Thymus (tissue), 11 donors: ENCODE measurements around the gene PELI2. TPM values are rescaled to one million over a fixed set of nuclear protein-coding genes. Genes with fewer than 3 reads are reported as not detected.

Experiments
- DNase-seq, 9 donors: peaks; one replicate each; pipeline ENCODE4 v3.0.0-alpha.2; 2013; ENCODE audit warnings: low spot score in 9 of 9, low read depth in 6 of 9, missing footprints in 1 of 9
- H3K27ac ChIP-seq, 2 donors: one replicate each; pipeline ENCODE4 v1.5.1; 2013; ENCODE audit warnings: control low read depth in 1 of 2, low read depth in 1 of 2, low read length in 1 of 2, mild to moderate bottlenecking in 1 of 2, moderate library complexity in 1 of 2
- H3K27me3 ChIP-seq, 2 donors: one replicate each; pipeline ENCODE4 v1.5.1; 2013; ENCODE audit warnings: low read length in 1 of 2; ENCODE audit not compliant: control insufficient read depth in 2 of 2, insufficient read depth in 1 of 2
- H3K36me3 ChIP-seq, 2 donors: one replicate each; pipeline ENCODE4 v1.5.1; 2013; ENCODE audit warnings: low read length in 1 of 2, mild to moderate bottlenecking in 1 of 2, moderate library complexity in 1 of 2; ENCODE audit not compliant: control insufficient read depth in 2 of 2, insufficient read depth in 2 of 2
- H3K4me1 ChIP-seq, 2 donors: one replicate each; pipeline ENCODE4 v1.5.1; 2013; ENCODE audit warnings: low read length in 2 of 2; ENCODE audit not compliant: control insufficient read depth in 2 of 2, insufficient read depth in 2 of 2
- H3K4me3 ChIP-seq, 2 donors: one replicate each; pipeline ENCODE4 v1.5.1; 2013; ENCODE audit warnings: low read length in 2 of 2, control low read depth in 1 of 2, mild to moderate bottlenecking in 1 of 2
- H3K9me3 ChIP-seq, 2 donors: one replicate each; pipeline ENCODE4 v1.5.1; 2013; ENCODE audit warnings: low read length in 1 of 2, mild to moderate bottlenecking in 1 of 2; ENCODE audit not compliant: control insufficient read depth in 2 of 2, insufficient read depth in 1 of 2
- WGBS: extraction: QIAGEN DNeasy Blood & Tissue Kit; methylation state at CpG from one replicate; pipeline ENCODE4 v1.1.7; 2013; 5-methylcytosine and 5-hydroxymethylcytosine counted together
- polyA plus RNA-seq: library from polyadenylated mRNA; stranded (reverse); fragments of 200-250 nt; gene quantifications from one replicate; pipeline ENCODE4 v1.2.3, GENCODE V29; 2013
- total RNA-seq: library from RNA; stranded (reverse); fragments of 120-200 nt; gene quantifications from one replicate; pipeline ENCODE4 v1.2.4, GENCODE V29; 2013
- donor health status: healthy.

Gene PELI2
- total and polyA plus RNA-seq, 2 donors = 8.6 to 21.1 TPM

DNA sequence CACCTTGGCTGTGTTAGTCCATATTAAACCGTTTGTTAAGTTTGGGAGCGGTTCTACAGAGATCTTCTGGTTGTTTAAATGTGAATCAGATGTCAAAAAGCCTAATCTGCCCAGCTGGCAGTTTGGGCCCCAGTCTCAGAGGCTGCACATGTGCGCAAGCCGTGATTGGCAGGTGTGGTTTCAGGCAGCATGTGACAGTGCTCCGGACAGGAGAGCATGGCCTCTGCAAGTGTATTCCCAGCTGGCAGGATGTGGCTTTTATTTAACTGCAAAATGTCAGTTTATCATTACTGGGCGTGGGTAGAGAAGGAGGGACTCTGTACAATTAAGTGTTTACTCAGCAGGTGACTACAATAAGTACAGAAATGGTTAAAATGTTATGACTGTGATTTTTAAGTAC, 77.5 kb downstream of the PELI2 start:
- peak; percentile 51 to 91 (median 72) for DNase-seq
- H3K27me3 ChIP-seq = no peaks in the 10 kb centered on the region
- peak overlapping the region; percentile 1 to 3 for H3K4me3 ChIP-seq
- H3K36me3 ChIP-seq = peaks cover 0 to 6% of the 10 kb centered on the region in 2 donors
- 4% methylated on average over 6 of the region's 6 CpGs for WGBS
- H3K27ac ChIP-seq = peak overlapping the region; percentile 83 to 96
- no peaks in the 10 kb centered on the region for H3K9me3 ChIP-seq
- H3K4me1 ChIP-seq = peaks cover 31 to 44% of the 10 kb centered on the region in 2 donors

DNA sequence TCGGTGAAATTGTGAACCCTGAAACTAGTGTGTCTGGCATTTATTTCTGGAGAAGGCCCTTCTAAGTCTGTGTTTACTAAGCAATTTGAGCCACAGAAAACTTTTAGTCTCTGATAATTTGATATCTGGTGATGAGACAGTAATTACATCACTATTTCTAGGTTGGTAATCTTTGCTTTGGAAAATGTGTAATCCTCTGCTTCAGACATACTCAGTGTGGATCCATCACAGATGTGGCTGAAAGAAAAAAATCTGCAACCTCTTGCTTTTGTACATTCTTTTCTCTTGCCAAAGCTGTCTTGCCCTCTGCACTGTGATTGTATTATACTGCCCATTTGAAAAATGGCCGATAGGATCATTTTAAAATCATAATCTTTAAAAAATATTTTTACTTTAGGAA, 78.1 kb downstream of the PELI2 start:
- H3K9me3 ChIP-seq = no peaks in the 10 kb centered on the region
- no peak for DNase-seq
- peaks cover 30 to 41% of the 10 kb centered on the region in 2 donors for H3K4me1 ChIP-seq
- H3K27me3 ChIP-seq = no peaks in the 10 kb centered on the region
- H3K36me3 ChIP-seq = peaks cover 0 to 9% of the 10 kb centered on the region in 2 donors
- H3K4me3 ChIP-seq = peak overlapping the region in 1 of 2 donors; percentile 1
- peak overlapping the region; percentile 36 to 96 for H3K27ac ChIP-seq
- 53% methylated on average over 2 of the region's 2 CpGs for WGBS

DNA sequence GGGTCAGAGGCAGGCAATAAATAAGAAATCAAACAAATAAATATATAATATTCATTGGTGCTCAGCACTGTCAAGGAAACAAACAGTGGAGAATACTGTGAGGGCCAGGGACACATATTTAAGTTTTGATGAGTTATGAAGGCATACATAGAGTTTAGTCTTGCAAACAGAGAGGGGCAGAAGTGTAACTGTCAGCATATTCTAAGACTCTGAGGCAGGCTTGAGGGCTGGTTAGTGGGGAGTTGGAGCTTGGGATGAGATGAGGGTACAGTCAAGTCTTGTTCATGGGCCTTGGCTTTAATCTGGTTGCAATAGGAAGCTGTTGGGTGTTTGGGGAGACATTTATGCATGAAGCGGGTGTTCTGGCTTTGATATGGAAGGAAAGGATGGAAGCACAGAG, 78.9 kb downstream of the PELI2 start:
- H3K4me1 ChIP-seq = peaks cover 28 to 38% of the 10 kb centered on the region in 2 donors
- H3K36me3 ChIP-seq = peaks cover 0 to 9% of the 10 kb centered on the region in 2 donors
- H3K9me3 ChIP-seq = no peaks in the 10 kb centered on the region
- no peaks in the 10 kb centered on the region for H3K27me3 ChIP-seq
- no peak for DNase-seq
- 94% methylated on average over 1 of the region's 1 CpG for WGBS
- H3K4me3 ChIP-seq = no peak overlapping the region
- peak overlapping the region in 1 of 2 donors; percentile 42 for H3K27ac ChIP-seq

DNA sequence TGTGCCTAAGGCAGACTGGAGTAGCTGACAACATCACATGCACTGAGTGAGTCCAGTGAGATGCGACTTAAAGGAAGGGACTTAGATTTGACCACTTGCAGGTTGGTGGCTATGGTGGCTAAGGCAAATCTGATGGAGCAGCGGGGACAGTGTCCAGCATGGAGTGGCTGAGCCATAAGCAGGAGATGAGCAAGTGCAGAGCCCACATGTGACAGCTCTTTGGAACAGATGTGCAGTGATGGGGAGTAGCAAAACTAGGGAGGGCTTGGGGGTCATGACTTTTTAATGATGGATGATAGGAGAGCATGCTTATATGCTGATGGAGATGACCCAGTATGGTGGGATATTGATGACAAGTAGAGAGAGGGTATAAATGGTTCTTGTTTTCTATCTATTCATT, 80.2 kb downstream of the PELI2 start:
- H3K9me3 ChIP-seq = no peaks in the 10 kb centered on the region
- H3K27me3 ChIP-seq = no peaks in the 10 kb centered on the region
- H3K4me1 ChIP-seq = peaks cover 23 to 33% of the 10 kb centered on the region in 2 donors
- H3K36me3 ChIP-seq = peaks cover 0 to 9% of the 10 kb centered on the region in 2 donors
- H3K27ac ChIP-seq = no peak overlapping the region
- DNase-seq = no peak
- WGBS = 96% methylated on average over 2 of the region's 2 CpGs
- no peak overlapping the region for H3K4me3 ChIP-seq

DNA sequence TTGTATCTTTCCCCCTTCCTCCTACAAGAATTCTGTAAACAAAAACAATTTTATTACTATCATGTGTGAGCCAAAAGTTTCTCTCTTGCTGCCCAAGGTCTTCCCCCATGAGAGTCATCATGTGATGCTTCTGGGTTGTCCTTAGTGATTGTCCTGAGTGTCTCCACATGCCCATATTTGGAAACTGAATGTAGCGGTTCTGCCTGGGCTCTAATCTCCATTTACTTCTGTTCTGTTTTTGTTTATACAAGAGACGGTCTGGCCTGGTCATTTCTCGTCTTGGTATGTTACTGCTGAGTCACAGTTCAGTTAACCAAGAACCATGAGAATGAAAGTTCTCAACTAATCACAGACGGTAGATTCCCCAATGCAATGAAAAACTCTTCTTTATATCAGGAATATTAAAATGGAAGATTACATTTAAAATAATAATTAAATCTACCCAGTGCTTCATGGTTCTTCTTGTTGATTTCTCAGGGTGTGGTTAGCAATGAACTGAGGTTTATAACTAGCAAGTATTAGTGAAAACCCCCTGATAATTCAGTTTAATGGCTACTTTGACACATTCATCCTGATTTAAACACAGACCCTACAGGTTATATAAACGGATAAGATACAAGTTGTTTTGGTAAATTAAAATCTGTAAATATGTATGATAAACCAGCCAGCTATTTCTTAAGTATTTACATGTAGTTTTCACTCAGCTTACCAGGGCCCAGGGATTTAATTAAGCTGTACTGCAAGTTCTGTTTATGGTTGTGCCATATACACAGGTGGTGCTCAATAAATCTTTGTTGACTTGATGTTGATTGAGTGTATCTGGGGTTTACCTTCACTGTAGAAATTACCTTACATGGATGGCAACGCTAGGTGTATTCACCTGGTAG, 81.1 kb downstream of the PELI2 start:
- DNase-seq = no peak

DNA sequence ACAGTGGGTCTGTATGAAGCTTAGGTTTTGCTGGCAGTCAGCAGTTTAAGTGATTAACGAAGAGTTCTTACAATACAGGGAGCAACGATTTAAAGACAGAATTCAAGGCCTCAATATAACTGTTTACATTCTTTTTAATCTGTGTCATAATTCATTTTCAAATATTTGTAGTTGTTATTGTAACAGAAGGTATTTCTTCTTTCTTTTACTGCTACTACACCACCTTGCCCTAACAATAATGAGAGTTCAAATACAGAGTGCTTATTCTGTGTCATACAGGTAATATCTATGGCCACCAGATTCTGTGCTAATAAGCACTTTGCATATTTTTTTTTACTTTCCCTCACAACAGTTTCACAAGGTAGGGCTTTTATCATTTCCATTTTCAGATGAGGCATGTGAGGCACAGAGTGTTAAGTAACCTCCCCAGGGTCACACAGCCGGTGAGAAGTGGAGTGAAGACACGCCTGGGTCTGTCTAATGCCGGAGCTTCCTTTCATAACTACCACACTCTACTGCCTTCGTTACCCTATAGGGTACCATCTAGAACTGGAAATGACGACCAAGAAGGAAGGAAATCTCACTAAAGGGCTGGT, 81.9 kb downstream of the PELI2 start:
- no peak overlapping the region for H3K27ac ChIP-seq
- H3K27me3 ChIP-seq = no peaks in the 10 kb centered on the region
- no peak overlapping the region for H3K4me3 ChIP-seq
- peaks cover 0 to 9% of the 10 kb centered on the region in 2 donors for H3K36me3 ChIP-seq
- H3K4me1 ChIP-seq = peaks cover 13 to 22% of the 10 kb centered on the region in 2 donors
- H3K9me3 ChIP-seq = no peaks in the 10 kb centered on the region
- WGBS = 97% methylated on average over 7 of the region's 7 CpGs
- DNase-seq = no peak

More for the DNA sequence above, 81.1 kb downstream of the PELI2 start:
- H3K36me3 ChIP-seq = peaks cover 0 to 9% of the 10 kb centered on the region in 2 donors
- H3K4me1 ChIP-seq = peaks cover 20 to 26% of the 10 kb centered on the region in 2 donors
- H3K4me3 ChIP-seq = no peak overlapping the region
- 92% methylated on average over 6 of the region's 6 CpGs for WGBS
- H3K27me3 ChIP-seq = no peaks in the 10 kb centered on the region
- no peak overlapping the region for H3K27ac ChIP-seq
- H3K9me3 ChIP-seq = no peaks in the 10 kb centered on the region

DNA sequence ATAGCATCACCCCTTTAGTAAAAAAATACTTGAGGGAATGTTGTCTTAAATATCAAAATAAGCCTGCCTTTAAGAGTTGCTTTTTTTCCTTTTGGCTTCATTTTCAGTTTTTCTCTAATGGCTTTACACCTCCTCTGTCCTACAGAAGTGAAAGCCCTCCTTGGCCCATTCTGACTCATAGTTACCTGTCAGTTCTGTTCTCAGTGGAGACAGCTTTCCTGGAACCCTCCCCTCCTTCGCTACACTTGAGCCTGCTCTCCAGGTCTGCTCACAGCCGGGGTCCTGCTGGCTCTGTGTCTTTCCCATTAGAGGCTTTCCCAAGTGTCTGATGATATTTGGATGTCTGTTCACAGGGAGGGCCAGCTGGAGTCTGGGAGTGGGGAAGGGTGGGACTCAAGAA, 84.0 kb downstream of the PELI2 start:
- no peak overlapping the region for H3K27ac ChIP-seq
- 92% methylated on average over 2 of the region's 2 CpGs for WGBS
- H3K4me3 ChIP-seq = no peak overlapping the region

DNA sequence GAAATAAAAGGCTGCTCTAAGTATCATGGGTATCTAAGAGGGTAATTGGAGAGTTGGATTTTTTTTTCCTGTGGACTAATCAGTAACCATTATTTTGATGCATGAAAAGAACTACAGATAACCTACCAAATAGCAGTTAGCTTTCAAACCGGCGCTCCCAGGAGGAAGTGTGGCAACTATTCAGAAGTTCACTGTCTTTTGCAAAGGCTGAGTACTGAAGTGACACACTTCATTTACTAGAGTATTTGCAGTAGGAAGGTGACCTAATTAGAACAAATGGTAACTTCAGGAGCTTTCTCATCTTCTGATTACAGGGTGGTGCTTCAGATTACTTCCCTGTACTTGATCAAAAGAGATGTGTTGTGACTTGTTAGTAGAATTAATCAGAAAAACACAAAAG, 87.7 kb downstream of the PELI2 start:
- Histone ChIP-seq H3K27me3 (no peaks in the 10 kb centered on the region), H3K4me1 (peaks cover 5 to 23% of the 10 kb centered on the region in 2 donors), H3K4me3 (no peak overlapping the region), H3K27ac (peak overlapping the region in 1 of 2 donors; percentile 52), H3K9me3 (no peaks in the 10 kb centered on the region), H3K36me3 (peaks cover 0 to 3% of the 10 kb centered on the region in 2 donors)
- 29% methylated on average over 2 of the region's 2 CpGs for WGBS
- peak in 1 of 9 donors; percentile 35 for DNase-seq

More for the DNA sequence above, 84.0 kb downstream of the PELI2 start:
- no peaks in the 10 kb centered on the region for H3K27me3 ChIP-seq
- peaks cover 0 to 9% of the 10 kb centered on the region in 2 donors for H3K36me3 ChIP-seq
- H3K4me1 ChIP-seq = peaks cover 9 to 15% of the 10 kb centered on the region in 2 donors
- DNase-seq = no peak
- H3K9me3 ChIP-seq = no peaks in the 10 kb centered on the region

DNA sequence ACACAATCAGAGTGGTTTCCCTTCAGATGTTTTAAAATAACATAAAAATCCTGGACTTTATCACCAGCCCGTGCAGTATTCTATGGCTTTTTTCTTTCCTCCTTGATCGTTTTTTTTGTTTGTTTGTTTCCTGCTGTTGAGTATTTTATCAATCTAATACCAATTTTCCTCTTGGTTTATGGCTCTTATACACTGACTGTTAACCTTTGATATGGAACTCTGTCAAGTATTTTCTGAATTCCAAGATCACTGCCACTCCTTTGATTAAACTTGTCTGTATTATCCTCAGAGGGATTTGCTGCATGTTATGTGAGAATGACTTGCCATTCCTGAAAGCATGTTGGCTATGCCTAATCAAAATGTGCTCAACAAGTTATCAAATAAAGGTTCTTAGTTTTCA, 88.4 kb downstream of the PELI2 start:
- Histone ChIP-seq H3K9me3 (no peaks in the 10 kb centered on the region), H3K4me1 (peaks cover 8 to 23% of the 10 kb centered on the region in 2 donors), H3K4me3 (no peak overlapping the region), H3K27me3 (no peaks in the 10 kb centered on the region), H3K36me3 (no peaks in the 10 kb centered on the region), H3K27ac (no peak overlapping the region)
- 78% methylated on average over 2 of the region's 2 CpGs for WGBS
- DNase-seq = no peak
